Neuronal stem cell (in vitro differentiated cells): ENCODE results near the gene TCEANC2.

Experiments used
- DNase-seq: peaks from one replicate; pipeline ENCODE4 v3.0.0-alpha.2; 2013; ENCODE audit warnings: low spot score
- H2AFZ ChIP-seq: one replicate; pipeline ENCODE4 v1.6.1; 2013; ENCODE audit warnings: mild to moderate bottlenecking, low read length, inconsistent platforms
- H2AK5ac ChIP-seq: 2 replicates; pipeline ENCODE4 v1.6.1; 2013; ENCODE audit warnings: low read depth, mild to moderate bottlenecking, inconsistent platforms, low read length, moderate library complexity, mixed read lengths
- H2BK120ac ChIP-seq: 2 replicates; pipeline ENCODE4 v1.6.1; 2013; ENCODE audit warnings: low read depth, mild to moderate bottlenecking, inconsistent platforms, low read length, moderate library complexity, mixed read lengths
- H2BK12ac ChIP-seq: one replicate; pipeline ENCODE4 v1.6.1; 2013; ENCODE audit warnings: low read length, inconsistent platforms
- H2BK15ac ChIP-seq: 2 replicates; pipeline ENCODE4 v1.6.1; 2013; ENCODE audit warnings: mild to moderate bottlenecking, low read length, inconsistent platforms, mixed read lengths
- H2BK5ac ChIP-seq: one replicate; pipeline ENCODE4 v1.6.1; 2013; ENCODE audit warnings: inconsistent platforms, mild to moderate bottlenecking, low read length, moderate library complexity
- H3K14ac ChIP-seq: one replicate; pipeline ENCODE4 v1.6.1; 2013; ENCODE audit warnings: low read length, inconsistent platforms
- H3K18ac ChIP-seq: 2 replicates; pipeline ENCODE4 v1.6.1; 2013; ENCODE audit warnings: low read length, inconsistent platforms
- H3K23ac ChIP-seq: 2 replicates; pipeline ENCODE4 v1.6.1; 2013; ENCODE audit warnings: low read depth, mild to moderate bottlenecking, mixed read lengths, low read length, inconsistent platforms; ENCODE audit not compliant: poor library complexity
- H3K27ac ChIP-seq: replicated peaks from 3 replicates; pipeline ENCODE4 v1.5.1; 2013; ENCODE audit warnings: low read length, inconsistent platforms
- H3K27me3 ChIP-seq, 3 experiments: 2 replicates each; pipeline ENCODE4 v1.6.1; 2013; ENCODE audit warnings: low read length in 3 of 3, mild to moderate bottlenecking in 2 of 3, inconsistent platforms in 1 of 3, low read depth in 1 of 3, mixed read lengths in 1 of 3, moderate library complexity in 1 of 3; ENCODE audit not compliant: control insufficient read depth in 3 of 3, insufficient read depth in 3 of 3
- H3K36me3 ChIP-seq, 2 donors: replicated peaks in 1 of 2; 2 replicates each; pipeline ENCODE4 v1.6.1; 2013; ENCODE audit warnings: low read length in 2 of 2; ENCODE audit not compliant: control insufficient read depth in 2 of 2, insufficient read depth in 2 of 2
- H3K4ac ChIP-seq: 2 replicates; pipeline ENCODE4 v1.6.1; 2013; ENCODE audit warnings: inconsistent platforms, mild to moderate bottlenecking, low read length, moderate library complexity
- H3K4me1 ChIP-seq, 2 donors: 1 replicate in 1 of 2; 2 replicates in 1 of 2; pipeline ENCODE4 v1.6.1; 2013; ENCODE audit warnings: low read length in 2 of 2, low read depth in 1 of 2; ENCODE audit not compliant: control insufficient read depth in 2 of 2, insufficient read depth in 1 of 2
- H3K4me2 ChIP-seq: one replicate; pipeline ENCODE4 v1.6.1; 2013; ENCODE audit warnings: mild to moderate bottlenecking, low read length, inconsistent platforms; ENCODE audit not compliant: insufficient read depth, poor library complexity, severe bottlenecking
- H3K4me3 ChIP-seq, 2 donors: 2 replicates each; pipeline ENCODE4 v1.5.1; 2013; ENCODE audit warnings: low read length in 2 of 2, mild to moderate bottlenecking in 2 of 2, inconsistent platforms in 1 of 2, moderate library complexity in 1 of 2
- H3K79me1 ChIP-seq: one replicate; pipeline ENCODE4 v1.6.1; 2013; ENCODE audit warnings: low read depth, mild to moderate bottlenecking, inconsistent platforms, low read length, moderate library complexity
- H3K9ac ChIP-seq: one replicate; pipeline ENCODE4 v1.6.1; 2013; ENCODE audit warnings: mild to moderate bottlenecking, low read depth, low read length, inconsistent platforms; ENCODE audit not compliant: poor library complexity
- H3K9me3 ChIP-seq, 2 donors: replicated peaks in 1 of 2; 2 replicates each; pipeline versions ENCODE3 to v1.6.1; 2013; ENCODE audit warnings: low read length in 2 of 2, mild to moderate bottlenecking in 2 of 2, inconsistent platforms in 1 of 2, low read depth in 1 of 2, mixed read lengths in 1 of 2, moderate library complexity in 1 of 2; ENCODE audit not compliant: control insufficient read depth in 2 of 2, insufficient read depth in 1 of 2
- H4K8ac ChIP-seq: one replicate; pipeline ENCODE4 v1.6.1; 2013; ENCODE audit warnings: low read depth, mild to moderate bottlenecking, inconsistent platforms, low read length, moderate library complexity
- H4K91ac ChIP-seq: one replicate; pipeline ENCODE4 v1.6.1; 2013; ENCODE audit warnings: low read length, low read depth, mild to moderate bottlenecking, inconsistent platforms; ENCODE audit not compliant: poor library complexity
- WGBS, 2 donors: extraction: QIAGEN DNeasy Blood & Tissue Kit; methylation state at CpG; one replicate each; pipeline ENCODE4 v1.1.7; 2013; ENCODE audit warnings: missing lambda C conversion rate in 2 of 2, mixed read lengths in 1 of 2; ENCODE audit not compliant: insufficient read length in 2 of 2, insufficient replicate concordance in 1 of 2; ENCODE audit errors: extremely low coverage in 2 of 2; 5-methylcytosine and 5-hydroxymethylcytosine counted together

TCEANC2 gene

DNA sequence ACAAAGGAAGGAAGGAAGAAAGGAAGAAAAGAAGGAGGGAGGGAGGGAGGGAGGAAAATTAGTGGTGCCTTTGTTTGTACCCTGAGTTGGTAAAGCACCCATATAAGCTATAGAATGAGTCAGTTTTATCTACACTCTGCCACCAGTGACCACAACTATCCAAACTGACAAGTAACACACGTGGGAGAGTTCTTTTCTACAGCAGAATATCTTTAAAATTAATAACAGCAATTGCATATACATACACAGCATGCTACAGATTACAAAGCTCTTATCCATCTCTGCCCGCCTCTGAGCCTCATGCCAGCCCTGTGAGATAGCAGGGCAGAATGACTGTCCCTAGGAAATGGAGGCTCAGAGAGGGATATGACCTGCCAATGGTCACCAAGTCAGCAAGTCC is 79.1 kb downstream of the TCEANC2 start:
- no peaks in the 10 kb centered on the region for H3K79me1 ChIP-seq
- H3K4ac ChIP-seq: no peak overlapping the region
- DNase-seq: no peak
- H2BK5ac ChIP-seq: no peak overlapping the region
- no peak overlapping the region for H2BK120ac ChIP-seq
- no peak overlapping the region for H3K9ac ChIP-seq
- no peak overlapping the region for H3K27ac ChIP-seq
- no peak overlapping the region for H3K14ac ChIP-seq
- no peaks in the 10 kb centered on the region for H3K9me3 ChIP-seq
- no peak overlapping the region for H2AFZ ChIP-seq
- H3K4me1 ChIP-seq: peaks cover 21 to 25% of the 10 kb centered on the region in 2 donors
- no peak overlapping the region for H3K23ac ChIP-seq
- H4K91ac ChIP-seq: no peak overlapping the region
- H2BK15ac ChIP-seq: peak overlapping the region; percentile 32
- H3K4me3 ChIP-seq: no peak overlapping the region
- H4K8ac ChIP-seq: no peak overlapping the region
- H3K36me3 ChIP-seq: no peaks in the 10 kb centered on the region
- H3K27me3 ChIP-seq: peaks cover 0 to 22% (median 0%) of the 10 kb centered on the region in 3 experiments
- no CpG with 5 or more reads among the region's 2 CpGs for WGBS, 2 donors
- no peak overlapping the region for H2BK12ac ChIP-seq
- no peak overlapping the region for H3K4me2 ChIP-seq
- H3K18ac ChIP-seq: no peak overlapping the region
- peak overlapping the region; percentile 82 for H2AK5ac ChIP-seq

DNA sequence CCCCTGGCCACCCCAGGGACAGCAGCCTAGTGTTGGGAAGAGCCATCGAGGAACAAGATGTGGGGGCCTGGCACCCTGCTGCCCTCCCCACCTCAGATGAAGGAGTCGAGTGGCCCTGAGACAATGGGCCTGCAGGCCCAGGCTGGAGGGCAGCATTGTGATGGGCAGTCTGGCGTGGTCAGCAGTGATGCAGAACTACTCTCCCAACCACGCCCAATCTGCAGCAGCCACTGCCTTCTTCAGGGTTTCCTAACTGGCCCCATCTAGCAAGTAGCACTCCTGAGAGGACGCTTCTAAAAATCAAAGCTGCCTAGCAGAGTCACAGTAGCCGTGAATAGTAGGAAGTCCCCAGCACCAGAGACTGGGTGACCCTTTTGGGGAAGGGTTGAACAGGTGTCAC is 80.9 kb downstream of the TCEANC2 start:
- Histone ChIP-seq H3K4me3 (no peak overlapping the region), H2BK15ac (peak overlapping the region; percentile 81), H3K9me3 (peaks cover 0 to 2% of the 10 kb centered on the region in 2 donors), H3K27me3 (peaks cover 0 to 10% (median 0%) of the 10 kb centered on the region in 3 experiments), H2BK120ac (peak overlapping the region; percentile 4), H4K8ac (no peak overlapping the region), H3K4ac (no peak overlapping the region), H2AK5ac (peak overlapping the region; percentile 88), H3K18ac (peak overlapping the region; percentile 86), H2BK5ac (no peak overlapping the region), H3K4me2 (no peak overlapping the region), H3K36me3 (no peaks in the 10 kb centered on the region), H3K23ac (no peak overlapping the region), H3K4me1 (peaks cover 24 to 27% of the 10 kb centered on the region in 2 donors), H3K27ac (no peak overlapping the region), H3K14ac (peak overlapping the region; percentile 58), H2AFZ (no peak overlapping the region), H3K9ac (no peak overlapping the region), H2BK12ac (peak overlapping the region; percentile 48), H4K91ac (no peak overlapping the region), H3K79me1 (no peaks in the 10 kb centered on the region)
- no CpG with 5 or more reads among the region's 6 CpGs for WGBS, 2 donors
- DNase-seq: no peak

DNA sequence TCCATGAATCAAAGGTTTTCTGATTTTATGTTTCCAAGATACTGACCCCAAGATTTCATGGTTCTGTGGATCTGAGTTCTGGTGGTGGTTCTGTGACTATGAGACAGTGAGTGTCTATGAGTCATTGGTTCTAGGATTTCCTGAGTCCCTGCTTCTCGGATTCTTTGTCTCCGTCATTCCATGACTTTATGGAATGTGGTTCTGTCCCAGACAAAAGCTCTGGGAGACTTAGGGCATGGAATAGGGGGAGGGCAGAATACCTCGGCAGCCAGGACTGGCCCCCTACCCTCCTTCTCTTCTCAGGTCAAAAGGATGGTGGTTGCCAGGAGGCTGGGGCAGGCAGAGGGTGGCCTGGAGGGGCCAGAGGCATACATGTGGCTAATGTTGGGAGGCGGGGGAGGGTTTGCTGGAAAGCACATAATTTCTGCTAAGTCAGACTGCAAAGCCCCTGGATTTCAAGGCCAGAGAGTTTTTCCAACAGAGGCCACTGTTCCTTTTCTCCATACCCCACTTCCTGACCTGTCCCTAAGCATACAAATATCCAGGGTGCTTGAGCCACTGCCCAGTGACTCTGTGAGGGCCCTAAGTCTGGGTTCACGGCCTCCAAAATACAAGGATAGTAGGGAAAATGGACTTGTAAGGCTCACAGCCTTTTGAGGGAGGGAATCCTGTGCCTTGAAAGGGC is 82.2 kb downstream of the TCEANC2 start:
- Histone ChIP-seq H3K27me3 (peaks cover 0 to 4% (median 0%) of the 10 kb centered on the region in 3 experiments), H4K91ac (no peak overlapping the region), H3K18ac (peak overlapping the region; percentile 76), H2BK120ac (no peak overlapping the region), H3K4me3 (no peak overlapping the region), H2AK5ac (no peak overlapping the region), H3K23ac (no peak overlapping the region), H3K4me2 (peak overlapping the region; percentile 21), H3K4ac (no peak overlapping the region), H3K4me1 (peaks cover 24 to 27% of the 10 kb centered on the region in 2 donors), H3K79me1 (no peaks in the 10 kb centered on the region), H2BK15ac (no peak overlapping the region), H3K27ac (peak overlapping the region; percentile 77), H3K9me3 (peaks cover 0 to 2% of the 10 kb centered on the region in 2 donors), H2BK5ac (peak overlapping the region; percentile 21), H4K8ac (no peak overlapping the region), H3K36me3 (no peaks in the 10 kb centered on the region), H2AFZ (peak overlapping the region; percentile 72), H2BK12ac (no peak overlapping the region), H3K9ac (no peak overlapping the region), H3K14ac (no peak overlapping the region)
- no CpG with 5 or more reads among the region's 5 CpGs for WGBS, 2 donors
- DNase-seq: no peak

DNA sequence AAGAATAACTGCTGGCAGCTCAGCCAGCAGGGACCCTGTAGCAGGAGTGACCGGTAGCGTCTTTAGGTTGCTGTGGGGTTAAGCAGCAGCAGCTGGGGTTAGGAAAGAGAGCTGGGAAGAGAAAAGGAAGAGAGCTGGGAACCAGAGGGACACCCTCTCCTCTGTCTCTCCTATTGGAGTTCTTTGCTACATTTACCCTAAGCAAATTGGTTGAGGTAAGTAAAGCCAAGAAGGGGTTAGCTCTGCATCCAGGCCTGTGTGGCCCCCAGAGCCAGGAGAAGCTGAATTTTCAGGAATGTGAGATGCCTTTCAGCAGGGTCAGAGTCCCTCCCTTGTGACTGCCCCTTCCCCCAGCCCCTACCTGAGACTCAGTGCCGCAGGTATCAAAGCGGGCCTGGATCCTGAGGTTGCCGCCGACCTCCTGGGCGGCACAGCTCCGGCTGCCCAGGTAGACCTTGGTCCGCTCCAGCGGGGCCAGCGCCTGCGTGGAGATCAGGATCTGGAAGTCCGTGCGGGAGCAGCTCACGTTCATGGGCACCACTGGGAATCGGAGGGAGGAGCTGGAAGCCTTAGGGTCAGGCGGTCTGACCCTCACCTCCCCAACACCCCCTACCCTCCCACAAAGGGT is 83.0 kb downstream of the TCEANC2 start:
- peak overlapping the region; percentile 88 for H2BK12ac ChIP-seq
- H2AK5ac ChIP-seq: peak overlapping the region; percentile 30
- H2AFZ ChIP-seq: peak overlapping the region; percentile 72
- peaks cover 0 to 4% (median 0%) of the 10 kb centered on the region in 3 experiments for H3K27me3 ChIP-seq
- no peak overlapping the region for H4K8ac ChIP-seq
- no peak overlapping the region for H3K4me2 ChIP-seq
- no peak for DNase-seq
- peak overlapping the region; percentile 64 for H4K91ac ChIP-seq
- peaks cover 24 to 27% of the 10 kb centered on the region in 2 donors for H3K4me1 ChIP-seq
- peak overlapping the region; percentile 21 for H2BK5ac ChIP-seq
- H3K9me3 ChIP-seq: peaks cover 0 to 2% of the 10 kb centered on the region in 2 donors
- no peak overlapping the region for H3K23ac ChIP-seq
- no peak overlapping the region for H3K14ac ChIP-seq
- H3K27ac ChIP-seq: peak overlapping the region; percentile 77
- no peaks in the 10 kb centered on the region for H3K36me3 ChIP-seq
- no peak overlapping the region for H3K4ac ChIP-seq
- no CpG with 5 or more reads among the region's 17 CpGs for WGBS, 2 donors
- no peak overlapping the region for H3K4me3 ChIP-seq
- peak overlapping the region; percentile 66 for H2BK120ac ChIP-seq
- peak overlapping the region; percentile 77 for H2BK15ac ChIP-seq
- no peak overlapping the region for H3K9ac ChIP-seq
- no peaks in the 10 kb centered on the region for H3K79me1 ChIP-seq
- peak overlapping the region; percentile 89 for H3K18ac ChIP-seq
